Mesenchymal stem cell (in vitro differentiated cells and primary cell): ENCODE results near the gene ZSCAN12. TPM values are rescaled to one million over a fixed set of nuclear protein-coding genes. Genes with fewer than 3 reads are reported as not detected.

Experiments used
- DNase-seq: peaks from one replicate; pipeline ENCODE4 v3.0.0-alpha.2; 2013
- H2AFZ ChIP-seq: one replicate; pipeline ENCODE4 v1.6.1; 2013; ENCODE audit warnings: low read depth, mild to moderate bottlenecking, control low read depth, inconsistent platforms, low read length, moderate library complexity
- H2AK5ac ChIP-seq: 2 replicates; pipeline ENCODE4 v1.6.1; 2013; ENCODE audit warnings: low read length, moderate library complexity, mild to moderate bottlenecking, inconsistent platforms; ENCODE audit not compliant: severe bottlenecking
- H2BK120ac ChIP-seq: one replicate; pipeline ENCODE4 v1.6.1; 2013; ENCODE audit warnings: low read depth, mild to moderate bottlenecking, inconsistent platforms, low read length, moderate library complexity
- H2BK12ac ChIP-seq, 2 experiments: one replicate each; pipeline ENCODE4 v1.6.1; 2013; ENCODE audit warnings: inconsistent platforms in 2 of 2, low read length in 2 of 2, mild to moderate bottlenecking in 2 of 2, moderate library complexity in 2 of 2, control low read depth in 1 of 2
- H2BK15ac ChIP-seq: one replicate; pipeline ENCODE4 v1.6.1; 2013; ENCODE audit warnings: mild to moderate bottlenecking, low read depth, inconsistent platforms; ENCODE audit not compliant: poor library complexity, severe bottlenecking
- H2BK5ac ChIP-seq: 2 replicates; pipeline ENCODE4 v1.6.1; 2013; ENCODE audit warnings: low read depth, mild to moderate bottlenecking, low read length, control low read depth, inconsistent platforms; ENCODE audit not compliant: poor library complexity, severe bottlenecking
- H3K14ac ChIP-seq, 2 experiments: one replicate each; pipeline ENCODE4 v1.6.1; 2013; ENCODE audit warnings: inconsistent platforms in 2 of 2, low read length in 2 of 2, control low read depth in 1 of 2, mild to moderate bottlenecking in 1 of 2, moderate library complexity in 1 of 2
- H3K18ac ChIP-seq, 2 experiments: one replicate each; pipeline ENCODE4 v1.6.1; 2013; ENCODE audit warnings: inconsistent platforms in 2 of 2, low read length in 2 of 2, control low read depth in 1 of 2, low read depth in 1 of 2, mild to moderate bottlenecking in 1 of 2
- H3K23ac ChIP-seq, 2 experiments: one replicate each; pipeline ENCODE4 v1.6.1; 2013; ENCODE audit warnings: inconsistent platforms in 2 of 2, low read length in 2 of 2, mild to moderate bottlenecking in 2 of 2, moderate library complexity in 2 of 2, control low read depth in 1 of 2
- H3K27ac ChIP-seq: 2 replicates; pipeline ENCODE4 v1.5.1; 2013; ENCODE audit warnings: mild to moderate bottlenecking, moderate library complexity, low read length, control low read depth, inconsistent platforms; ENCODE audit not compliant: poor library complexity, severe bottlenecking
- H3K27me3 ChIP-seq, 2 experiments: 2 replicates each; pipeline versions ENCODE4 v1.6.1 to v1.7.0; 2013; ENCODE audit warnings: low read length in 2 of 2, mild to moderate bottlenecking in 2 of 2, moderate library complexity in 2 of 2, control low read depth in 1 of 2, inconsistent platforms in 1 of 2; ENCODE audit not compliant: control insufficient read depth in 1 of 2, insufficient read depth in 1 of 2
- H3K36me3 ChIP-seq, 2 experiments: 2 replicates each; pipeline versions ENCODE4 v1.6.1 to v1.7.0; 2013; ENCODE audit warnings: low read length in 2 of 2, control low read depth in 1 of 2, inconsistent platforms in 1 of 2, low read depth in 1 of 2, mild to moderate bottlenecking in 1 of 2; ENCODE audit not compliant: insufficient read depth in 2 of 2, control insufficient read depth in 1 of 2
- H3K4ac ChIP-seq, 2 experiments: one replicate each; pipeline ENCODE4 v1.6.1; 2013; ENCODE audit warnings: inconsistent platforms in 2 of 2, low read length in 2 of 2, mild to moderate bottlenecking in 2 of 2, moderate library complexity in 2 of 2, control low read depth in 1 of 2, low read depth in 1 of 2
- H3K4me1 ChIP-seq: 2 replicates; pipeline ENCODE4 v1.6.1; 2013; ENCODE audit warnings: low read depth, low read length, control low read depth; ENCODE audit not compliant: control insufficient read depth, insufficient read depth
- H3K4me2 ChIP-seq: 2 replicates; pipeline ENCODE4 v1.6.1; 2013; ENCODE audit warnings: low read length, mild to moderate bottlenecking, inconsistent platforms; ENCODE audit not compliant: poor library complexity, severe bottlenecking
- H3K4me3 ChIP-seq, 2 experiments: 2 replicates each; pipeline versions ENCODE4 v1.5.1 to v1.7.0; 2013; ENCODE audit warnings: low read length in 2 of 2, mild to moderate bottlenecking in 2 of 2, control low read depth in 1 of 2, low read depth in 1 of 2; ENCODE audit not compliant: insufficient read depth in 1 of 2
- H3K79me1 ChIP-seq: replicated peaks from 2 replicates; pipeline ENCODE4 v1.6.1; 2013; ENCODE audit warnings: mild to moderate bottlenecking, control low read depth, low read length, inconsistent platforms; ENCODE audit not compliant: poor library complexity, severe bottlenecking
- H3K9ac ChIP-seq: 2 replicates; pipeline ENCODE4 v1.7.0; 2013; ENCODE audit warnings: mild to moderate bottlenecking, low read length, moderate library complexity
- H3K9me3 ChIP-seq: 2 replicates; pipeline ENCODE4 v1.7.0; 2013; ENCODE audit warnings: mild to moderate bottlenecking, low read length; ENCODE audit not compliant: control insufficient read depth
- H4K8ac ChIP-seq: one replicate; pipeline ENCODE4 v1.6.1; 2013; ENCODE audit warnings: inconsistent platforms, mild to moderate bottlenecking, low read length, moderate library complexity
- H4K91ac ChIP-seq: one replicate; pipeline ENCODE4 v1.6.1; 2013; ENCODE audit warnings: mild to moderate bottlenecking, low read length, inconsistent platforms
- WGBS: methylation state at CpG from one replicate; pipeline ENCODE4 v1.1.7; 2013; ENCODE audit warnings: mixed read lengths; 5-methylcytosine and 5-hydroxymethylcytosine counted together
- small RNA-seq: library from polyadenylated mRNA; stranded (forward); fragments of <200 nt; extraction: miRNeasy Mini kit (QIAGEN cat#:217004); gene quantifications from one replicate; pipeline ENCODE3, GENCODE V24; 2013; ENCODE audit warnings: low read depth

ZSCAN12 gene

GRCh38 chr6:28333047-28333446 lies 66.5 kb downstream of the ZSCAN12 start:
- Histone ChIP-seq H3K18ac (no peak overlapping the region), H3K4me1 (peaks cover 3% of the 10 kb centered on the region), H3K27ac (no peak overlapping the region), H4K8ac (no peak overlapping the region), H3K4me2 (no peak overlapping the region), H3K36me3 (no peaks in the 10 kb centered on the region), H2BK120ac (no peak overlapping the region), H2AK5ac (no peak overlapping the region), H2BK5ac (no peak overlapping the region), H3K4ac (no peak overlapping the region), H2AFZ (no peak overlapping the region), H3K14ac (no peak overlapping the region), H3K27me3 (no peaks in the 10 kb centered on the region), H2BK15ac (no peak overlapping the region), H4K91ac (no peak overlapping the region), H2BK12ac (no peak overlapping the region), H3K23ac (no peak overlapping the region), H3K9ac (no peak overlapping the region), H3K4me3 (no peak overlapping the region), H3K9me3 (peaks cover 4% of the 10 kb centered on the region), H3K79me1 (peaks cover 2% of the 10 kb centered on the region)
- 100% methylated on average over 1 of the region's 2 CpGs for WGBS
- DNase-seq: no peak

- Histone ChIP-seq H3K4ac (no peak overlapping the region), H3K4me1 (peaks cover 2% of the 10 kb centered on the region), H3K36me3 (peaks cover 6 to 15% of the 10 kb centered on the region in 2 experiments), H3K27me3 (no peaks in the 10 kb centered on the region), H2AK5ac (no peak overlapping the region), H3K79me1 (no peaks in the 10 kb centered on the region), H2BK15ac (no peak overlapping the region), H3K9me3 (peaks cover 30% of the 10 kb centered on the region), H2BK5ac (no peak overlapping the region), H3K18ac (no peak overlapping the region), H3K4me3 (no peak overlapping the region), H4K8ac (no peak overlapping the region), H3K27ac (no peak overlapping the region), H2BK12ac (no peak overlapping the region), H3K14ac (no peak overlapping the region), H3K4me2 (no peak overlapping the region), H2AFZ (no peak overlapping the region), H3K9ac (no peak overlapping the region), H4K91ac (no peak overlapping the region), H2BK120ac (no peak overlapping the region), H3K23ac (no peak overlapping the region)
- no CpG with 5 or more reads among the region's 1 CpG for WGBS
- no peak for DNase-seq
These were observed 69.5 kb downstream of the ZSCAN12 start for GRCh38 chr6:28330041-28330440.

Small RNAs within 50 kb of the gene (small RNA-seq; reads per million reads assigned to genes)
- not detected for gene RNU2-45P
